CD8-positive, alpha-beta memory T cell (primary cell): ENCODE results near the gene ENTREP3. TPM values are rescaled to one million over a fixed set of nuclear protein-coding genes. Genes with fewer than 3 reads are reported as not detected.
"Not testable (repeated sequence)": the region's sequence is repeated elsewhere in the genome, so short reads cannot be mapped to it uniquely, and the experiment has no call there.

Experiments used
- CTCF ChIA-PET: fragments of 350-600 bp; sonication (Branson Sonifier 250); formaldehyde crosslinking; loops from one replicate; lab custom pipeline; 2021; ENCODE audit warnings: antibody characterized with exemption; lab: Charles Lee
- POLR2A ChIA-PET: fragments of 350-600 bp; sonication (Branson Sonifier 250); formaldehyde crosslinking; loops from one replicate; lab custom pipeline; 2021; ENCODE audit warnings: antibody characterized with exemption; lab: Charles Lee
- DNase-seq, 5 donors: peaks; one replicate each; pipeline versions ENCODE4 v3.0.0 to v3.0.0-alpha.2; 2020 to 2022; ENCODE audit warnings: mixed read lengths in 1 of 5
- H3K27ac ChIP-seq: one replicate; pipeline ENCODE4 v1.7.0; 2013; ENCODE audit warnings: low read depth, mild to moderate bottlenecking, low read length, moderate library complexity
- H3K27me3 ChIP-seq: 2 replicates; pipeline ENCODE4 v1.7.0; 2013; ENCODE audit warnings: low read length, mild to moderate bottlenecking; ENCODE audit not compliant: insufficient read depth, poor library complexity, severe bottlenecking
- H3K36me3 ChIP-seq: 2 replicates; pipeline ENCODE4 v1.7.0; 2013; ENCODE audit warnings: mild to moderate bottlenecking, low read length, moderate library complexity; ENCODE audit not compliant: insufficient read depth
- H3K4me1 ChIP-seq: 2 replicates; pipeline ENCODE4 v1.7.0; 2013; ENCODE audit warnings: mild to moderate bottlenecking, low read length, moderate library complexity; ENCODE audit not compliant: insufficient read depth
- H3K4me3 ChIP-seq: 2 replicates; pipeline ENCODE4 v1.7.0; 2013; ENCODE audit warnings: mild to moderate bottlenecking, low read length
- H3K9me3 ChIP-seq: 2 replicates; pipeline ENCODE4 v1.7.0; 2013; ENCODE audit warnings: mild to moderate bottlenecking, low read length
- H3K27ac Mint-ChIP-seq, 8 donors: one replicate each; pipeline ENCODE4 v1.8.0; 2020 to 2021; ENCODE audit warnings: mixed read lengths in 8 of 8, mild to moderate bottlenecking in 6 of 8, inconsistent platforms in 3 of 8, moderate library complexity in 3 of 8
- H3K27me3 Mint-ChIP-seq, 2 donors: one replicate each; pipeline ENCODE4 v1.8.0; 2020 to 2021; ENCODE audit warnings: mixed read lengths in 2 of 2, mild to moderate bottlenecking in 1 of 2, moderate library complexity in 1 of 2
- H3K36me3 Mint-ChIP-seq, 3 donors: one replicate each; pipeline ENCODE4 v1.8.0; 2020 to 2021; ENCODE audit warnings: mixed read lengths in 3 of 3, inconsistent platforms in 1 of 3, mild to moderate bottlenecking in 1 of 3
- H3K4me1 Mint-ChIP-seq, 3 donors: one replicate each; pipeline ENCODE4 v1.8.0; 2020 to 2021; ENCODE audit warnings: mixed read lengths in 3 of 3, inconsistent platforms in 1 of 3, mild to moderate bottlenecking in 1 of 3
- H3K4me3 Mint-ChIP-seq, 7 donors: one replicate each; pipeline ENCODE4 v1.8.0; 2020 to 2021; ENCODE audit warnings: mixed read lengths in 7 of 7, mild to moderate bottlenecking in 6 of 7, moderate library complexity in 4 of 7, inconsistent platforms in 2 of 7
- H3K9me3 Mint-ChIP-seq, 5 donors: one replicate each; pipeline ENCODE4 v1.8.0; 2020 to 2022; ENCODE audit warnings: mixed read lengths in 5 of 5, mild to moderate bottlenecking in 3 of 5, moderate library complexity in 2 of 5, inconsistent platforms in 1 of 5
- polyA plus RNA-seq: library from polyadenylated mRNA; unstranded; fragments of 300-500 nt; fragmentation: Illumina TruSeq; gene quantifications from one replicate; pipeline ENCODE4 v1.2.3, GENCODE V29; 2021
- total RNA-seq, 2 experiments: library from RNA; stranded (reverse); gene quantifications; one replicate each; pipeline ENCODE4 v1.2.3, GENCODE V29; 2021

ENTREP3 gene
- total and polyA plus RNA-seq, 3 experiments from 2014 or later: 1.7 to 41.5 (median 39.1) TPM

DNA sequence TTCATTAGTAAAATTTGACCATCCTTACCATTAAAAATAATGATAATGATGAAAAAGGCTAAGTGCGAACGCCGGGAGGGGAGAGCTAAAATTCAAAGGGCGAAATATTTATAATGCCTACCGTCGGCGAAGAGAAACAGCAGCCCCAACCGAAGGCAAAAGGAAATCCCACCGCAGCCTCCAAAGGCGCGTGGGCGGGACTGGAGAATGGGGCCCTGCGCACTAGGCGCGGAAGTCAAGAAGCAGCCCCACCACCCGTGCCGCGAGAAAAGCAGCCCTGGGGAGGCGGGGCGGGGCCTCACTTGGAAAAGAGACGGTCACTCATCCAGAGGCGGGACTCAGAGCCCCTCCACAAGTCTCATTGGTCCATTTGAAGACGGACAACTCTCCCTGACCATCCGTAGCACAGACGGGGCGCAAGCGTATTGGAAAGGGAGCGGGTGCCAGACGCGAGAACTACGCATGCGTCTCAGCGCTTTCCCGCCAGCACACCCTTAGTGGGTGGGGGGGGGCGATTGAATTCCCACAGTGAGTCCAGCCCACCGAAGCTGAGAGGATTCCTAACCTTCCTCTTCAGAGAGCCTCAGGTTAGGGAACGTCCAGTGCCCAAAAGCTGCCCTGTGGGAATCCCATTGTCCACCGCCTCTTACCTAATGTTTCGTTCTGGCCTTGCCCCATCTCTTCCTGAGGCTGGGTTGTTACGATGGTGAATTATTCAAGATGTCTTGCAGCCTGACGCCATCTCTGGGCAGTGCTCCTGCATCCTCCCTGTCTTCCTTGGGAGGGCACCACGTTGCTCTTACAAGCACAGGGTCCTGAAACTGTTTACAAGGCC is 27.8 kb downstream of the ENTREP3 start:
- peak overlapping the region; percentile 93 for H3K4me3 ChIP-seq
- H3K4me1 ChIP-seq: peaks cover 17% of the 10 kb centered on the region

DNA sequence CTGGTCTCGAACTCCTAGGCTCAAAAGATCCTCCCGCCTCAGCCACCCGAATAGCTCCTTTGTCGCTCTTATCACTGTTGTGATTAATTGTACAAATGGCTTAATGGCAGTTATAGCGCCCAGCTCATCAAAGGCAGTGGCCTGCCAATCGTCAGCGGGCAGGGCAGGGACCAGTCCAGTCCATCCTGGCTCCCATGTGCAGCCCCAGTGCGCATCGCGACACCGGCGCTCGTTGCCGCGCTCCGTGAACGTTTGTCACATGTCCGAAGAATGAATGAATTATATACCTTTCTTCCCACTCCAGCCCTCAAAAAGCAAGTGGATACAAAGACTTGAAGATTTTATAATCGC is 28.4 kb downstream of the ENTREP3 start:
- CTCF ChIA-PET: interaction anchor here (0.8 to 5.3 kb wide), 17 partner anchors 9 to 138 kb away, joined by 3 to 67 read pairs (median 4); partner anchors contain the start of genes KRTCAP2, MTX1 and THBS3

More for the DNA sequence above, 27.8 kb downstream of the ENTREP3 start:
- Mint-ChIP-seq H3K9me3 (no peaks in the 10 kb centered on the region), H3K27ac (peak overlapping the region; percentile 82 to 96 (median 94)), H3K4me1 (peaks cover 23 to 24% (median 24%) of the 10 kb centered on the region in 3 donors), H3K36me3 (peaks cover 0 to 2% (median 0%) of the 10 kb centered on the region in 3 donors), H3K27me3 (peaks cover 0 to 2% of the 10 kb centered on the region in 2 donors), H3K4me3 (peak overlapping the region; percentile 70 to 96 (median 87))
- Histone ChIP-seq H3K27ac (peak overlapping the region; percentile 89), H3K9me3 (no peaks in the 10 kb centered on the region), H3K27me3 (no peaks in the 10 kb centered on the region), H3K36me3 (no peaks in the 10 kb centered on the region)
- peak; percentile 97 to 99 (median 98) for DNase-seq
- ChIA-PET POLR2A (interaction anchor here (0.6 to 2.5 kb wide), 6 partner anchors 14 to 393 kb away, joined by 3 to 9 read pairs (median 3); partner anchors contain the start of genes MTX1 and THBS3), CTCF (interaction anchor here (0.8 to 5.3 kb wide), 18 partner anchors 9 to 143 kb away, joined by 3 to 67 read pairs (median 4); partner anchors contain the start of genes KRTCAP2, MTX1 and THBS3)

DNA sequence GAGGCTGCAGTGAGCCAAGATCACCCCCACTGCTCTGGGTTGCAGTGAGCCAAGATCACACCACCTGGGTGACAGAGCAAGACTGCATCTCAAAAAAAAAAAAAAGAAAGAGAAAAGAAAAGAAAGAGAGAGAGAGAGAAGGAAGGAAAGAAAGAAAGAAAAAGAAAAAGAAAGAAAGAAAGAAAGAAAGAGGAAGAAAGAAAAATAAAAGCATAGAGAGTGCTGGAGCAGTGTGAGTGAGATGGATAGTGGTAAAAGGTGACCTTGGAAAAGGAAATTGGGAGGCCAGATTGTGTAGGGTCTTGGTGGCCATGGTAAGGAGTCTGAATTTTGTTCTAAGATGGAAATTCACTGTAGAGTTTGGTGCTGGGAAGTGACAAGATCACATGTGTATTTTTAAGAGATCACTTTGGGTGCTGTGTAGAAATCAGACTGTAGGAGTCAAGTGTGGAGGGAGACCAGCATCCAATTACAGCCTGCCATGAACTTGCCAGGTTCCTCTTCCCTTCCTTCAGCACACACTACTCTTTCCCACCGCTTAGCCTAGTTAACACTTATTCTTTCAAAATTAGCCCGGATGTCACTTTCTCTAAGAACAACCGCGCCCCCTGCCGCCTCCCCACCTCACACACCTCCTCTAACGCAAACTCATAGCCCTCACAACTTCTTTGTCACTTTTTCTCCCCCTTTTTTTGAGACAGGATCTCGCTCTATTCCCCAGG is 28.9 kb downstream of the ENTREP3 start:
- CTCF ChIA-PET: interaction anchor here (0.6 to 5.3 kb wide), 17 partner anchors 8 to 138 kb away, joined by 3 to 67 read pairs (median 4); partner anchors contain the start of genes KRTCAP2, MTX1 and THBS3
- Mint-ChIP-seq H3K9me3 (no peaks in the 10 kb centered on the region), H3K36me3 (peaks cover 0 to 2% (median 0%) of the 10 kb centered on the region in 3 donors), H3K27me3 (peaks cover 0 to 2% of the 10 kb centered on the region in 2 donors), H3K4me3 (peak overlapping the region; percentile 70 to 96 (median 87)), H3K27ac (peak overlapping the region; percentile 82 to 96 (median 94)), H3K4me1 (peaks cover 23 to 24% (median 24%) of the 10 kb centered on the region in 3 donors)
- peak; percentile 72 to 88 (median 77) for DNase-seq
- Histone ChIP-seq H3K27me3 (no peaks in the 10 kb centered on the region), H3K36me3 (no peaks in the 10 kb centered on the region), H3K9me3 (no peaks in the 10 kb centered on the region), H3K4me3 (peak overlapping the region; percentile 93), H3K4me1 (peaks cover 17% of the 10 kb centered on the region), H3K27ac (peak overlapping the region; percentile 89)
- POLR2A ChIA-PET: interaction anchor here (1.1 to 2.5 kb wide), 2 partner anchors 15 to 19 kb away, joined by 8 to 9 read pairs; a partner anchor contains a TSS

More for the DNA sequence above, 28.4 kb downstream of the ENTREP3 start:
- Histone ChIP-seq H3K4me3 (peak overlapping the region; percentile 93), H3K27me3 (no peaks in the 10 kb centered on the region), H3K9me3 (no peaks in the 10 kb centered on the region), H3K27ac (peak overlapping the region; percentile 89), H3K36me3 (no peaks in the 10 kb centered on the region), H3K4me1 (peaks cover 17% of the 10 kb centered on the region)
- H3K27me3 Mint-ChIP-seq: peaks cover 0 to 2% of the 10 kb centered on the region in 2 donors
- H3K36me3 Mint-ChIP-seq: peaks cover 0 to 2% (median 0%) of the 10 kb centered on the region in 3 donors
- H3K27ac Mint-ChIP-seq: peak overlapping the region; percentile 82 to 96 (median 94)
- DNase-seq: peak in 2 of 5 donors; percentile 15 to 53
- no peaks in the 10 kb centered on the region for H3K9me3 Mint-ChIP-seq
- POLR2A ChIA-PET: interaction anchor here (1.1 to 2.5 kb wide), 2 partner anchors 15 to 20 kb away, joined by 8 to 9 read pairs; a partner anchor contains a TSS
- H3K4me3 Mint-ChIP-seq: peak overlapping the region; percentile 70 to 96 (median 87)
- peaks cover 23 to 24% (median 24%) of the 10 kb centered on the region in 3 donors for H3K4me1 Mint-ChIP-seq

DNA sequence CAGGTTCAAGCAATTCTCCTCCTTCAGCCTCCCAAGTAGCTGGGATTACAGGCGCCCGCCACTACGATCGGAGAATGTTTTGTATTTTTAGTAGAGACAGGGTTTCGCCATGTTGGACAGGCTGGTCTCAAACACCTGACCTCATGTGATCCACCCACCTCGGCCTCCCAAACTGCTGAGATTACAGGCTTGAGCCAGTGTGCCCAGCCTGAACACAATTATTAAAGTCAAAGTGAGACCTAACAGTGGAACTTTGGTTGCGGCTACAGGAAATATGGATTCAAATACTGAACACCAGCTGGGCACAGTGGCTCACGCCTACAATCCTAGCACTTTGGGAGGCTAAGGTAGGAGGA is 29.9 kb downstream of the ENTREP3 start:
- Histone ChIP-seq H3K4me1 (peaks cover 17% of the 10 kb centered on the region), H3K27ac (peak overlapping the region; percentile 89)
- H3K9me3 Mint-ChIP-seq, H3K27me3 Mint-ChIP-seq, DNase-seq, POLR2A ChIA-PET, H3K4me3 ChIP-seq, H3K9me3 ChIP-seq, H3K36me3 Mint-ChIP-seq, H3K36me3 ChIP-seq, H3K27me3 ChIP-seq: not testable (repeated sequence)
- peak overlapping the region in 1 of 7 donors; percentile 32 for H3K4me3 Mint-ChIP-seq
- H3K27ac Mint-ChIP-seq: peak overlapping the region in 3 of 8 donors; percentile 29 to 66 (median 56)
- CTCF ChIA-PET: interaction anchor here (0.6 to 5.3 kb wide), 6 partner anchors 18 to 52 kb away, joined by 3 to 67 read pairs (median 14); partner anchors contain the start of genes KRTCAP2, MTX1, THBS3 and TRIM46
- H3K4me1 Mint-ChIP-seq: peaks cover 22 to 24% (median 23%) of the 10 kb centered on the region in 3 donors

DNA sequence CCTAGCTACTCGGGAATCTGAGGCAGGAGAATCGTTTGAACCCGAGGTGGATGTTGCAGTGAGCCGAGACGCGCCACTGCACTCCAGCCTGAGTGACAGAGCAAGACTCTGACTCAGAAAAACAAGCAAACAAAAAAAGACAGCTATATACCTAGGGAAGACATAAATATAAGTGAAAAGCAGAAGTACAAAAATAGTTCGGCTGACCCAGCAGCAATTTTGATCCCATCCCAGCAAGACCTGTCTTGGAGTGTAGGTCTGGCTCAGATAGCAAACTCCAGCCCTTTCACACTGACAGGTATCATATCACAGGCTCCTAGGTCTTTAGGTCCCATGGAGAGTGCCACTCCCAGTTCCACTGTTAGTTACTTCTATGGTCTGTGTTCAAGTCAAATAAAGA is 32.2 kb downstream of the ENTREP3 start:
- no peaks in the 10 kb centered on the region for H3K27me3 Mint-ChIP-seq
- Histone ChIP-seq H3K9me3 (no peaks in the 10 kb centered on the region), H3K4me1 (peaks cover 22% of the 10 kb centered on the region), H3K27me3 (no peaks in the 10 kb centered on the region), H3K4me3 (no peak overlapping the region), H3K36me3 (no peaks in the 10 kb centered on the region), H3K27ac (peak overlapping the region; percentile 20)
- H3K36me3 Mint-ChIP-seq: peaks cover 0 to 2% (median 0%) of the 10 kb centered on the region in 3 donors
- ChIA-PET POLR2A (no interaction called here), CTCF (interaction anchor here (2.8 to 5.3 kb wide), 2 partner anchors 16 to 28 kb away, joined by 10 to 67 read pairs; partner anchors contain the start of genes MTX1 and THBS3)
- DNase-seq: no peak
- H3K9me3 Mint-ChIP-seq: no peaks in the 10 kb centered on the region
- H3K4me1 Mint-ChIP-seq: peaks cover 31 to 39% (median 36%) of the 10 kb centered on the region in 3 donors
- H3K4me3 Mint-ChIP-seq: no peak overlapping the region
- H3K27ac Mint-ChIP-seq: no peak overlapping the region

DNA sequence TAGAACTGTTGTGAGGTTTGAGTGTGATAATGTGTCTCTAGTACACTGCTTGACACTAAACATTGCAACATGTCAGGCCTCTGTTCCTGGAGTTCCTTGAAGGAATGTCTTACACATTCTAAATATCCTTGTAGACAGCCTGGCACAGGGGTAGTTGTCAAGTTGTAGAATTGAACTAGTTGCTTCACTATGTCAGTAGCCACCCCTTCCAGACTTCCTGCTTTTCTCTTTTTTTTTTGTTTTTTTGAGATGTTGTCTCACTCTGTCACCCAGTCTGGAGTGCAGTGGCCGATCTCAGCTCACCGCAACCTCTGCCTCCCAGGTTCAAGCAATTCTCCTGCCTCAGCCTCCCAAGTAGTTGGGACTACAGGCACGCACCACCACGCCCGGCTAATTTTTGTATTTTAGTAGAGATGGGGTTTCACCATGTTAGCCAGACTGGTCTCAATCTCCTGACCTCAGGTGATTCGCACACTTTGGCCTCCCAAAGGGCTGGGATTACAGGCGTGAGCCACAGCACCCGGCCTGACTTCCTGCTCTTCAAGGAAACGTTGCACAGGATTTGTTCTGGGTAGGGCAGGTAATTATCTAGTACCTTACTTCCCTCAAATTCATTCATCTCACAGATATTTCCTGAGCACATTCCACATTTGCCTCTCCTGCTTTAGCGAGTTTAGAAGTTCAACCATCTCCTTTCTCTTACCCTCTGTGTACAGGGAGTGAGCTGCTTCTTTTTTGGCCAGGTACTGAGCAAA is 34.9 kb downstream of the ENTREP3 start:
- H3K36me3 Mint-ChIP-seq, H3K9me3 Mint-ChIP-seq, H3K9me3 ChIP-seq, CTCF ChIA-PET, POLR2A ChIA-PET, H3K4me3 ChIP-seq, H3K4me3 Mint-ChIP-seq, H3K27ac ChIP-seq, H3K4me1 ChIP-seq, H3K27me3 Mint-ChIP-seq, H3K27me3 ChIP-seq, DNase-seq, H3K36me3 ChIP-seq: not testable (repeated sequence)
- Mint-ChIP-seq H3K27ac (peak overlapping the region in 1 of 8 donors; percentile 87), H3K4me1 (peaks cover 12 to 16% (median 15%) of the 10 kb centered on the region in 3 donors)

DNA sequence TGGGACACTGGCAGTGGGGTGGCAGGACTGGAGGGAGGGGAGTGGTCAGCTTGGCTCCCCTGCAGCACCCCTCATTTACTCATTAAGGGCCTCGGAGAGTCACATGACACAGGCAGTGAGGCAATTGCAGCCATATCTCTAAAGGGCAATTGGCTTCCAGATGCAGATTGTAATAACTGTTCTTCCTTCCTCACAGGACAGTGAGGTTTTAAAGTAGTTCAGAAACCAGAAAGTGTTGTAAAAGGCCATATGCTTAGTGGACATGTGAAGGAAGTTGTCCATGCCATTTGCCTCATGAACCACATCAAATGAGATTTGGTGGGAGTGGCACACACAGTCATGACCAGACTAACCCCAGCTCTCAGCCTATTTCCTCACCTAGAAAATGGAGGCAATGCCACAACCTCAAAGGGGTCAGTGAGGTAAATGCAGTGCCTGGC is 35.7 kb downstream of the ENTREP3 start:
- ChIA-PET POLR2A (no interaction called here), CTCF (interaction anchor here (1.5 kb wide), 1 partner anchor 12 kb away, joined by 5 read pairs; no protein-coding TSS in a partner anchor)
- H3K4me3 Mint-ChIP-seq: peak overlapping the region in 2 of 7 donors; percentile 26 to 39
- H3K27ac ChIP-seq: no peak overlapping the region
- peak overlapping the region in 7 of 8 donors; percentile 32 to 87 (median 38) for H3K27ac Mint-ChIP-seq
- peaks cover 5% of the 10 kb centered on the region for H3K4me1 ChIP-seq
- no peak overlapping the region for H3K4me3 ChIP-seq
- no peaks in the 10 kb centered on the region for H3K27me3 ChIP-seq
- H3K36me3 ChIP-seq: no peaks in the 10 kb centered on the region
- H3K9me3 Mint-ChIP-seq: no peaks in the 10 kb centered on the region
- H3K9me3 ChIP-seq: no peaks in the 10 kb centered on the region
- peaks cover 0 to 6% (median 2%) of the 10 kb centered on the region in 3 donors for H3K36me3 Mint-ChIP-seq
- no peak for DNase-seq
- no peaks in the 10 kb centered on the region for H3K27me3 Mint-ChIP-seq
- H3K4me1 Mint-ChIP-seq: peaks cover 18 to 22% (median 21%) of the 10 kb centered on the region in 3 donors
